GM12891 (cell line): Measurements from ENCODE around the gene RAB3C.

Source experiments
- POLR2A ChIP-seq: IDR thresholded peaks from 2 replicates; pipeline ENCODE4 v1.6.1; 2011; ENCODE audit warnings: low read depth, low read length, control low read depth
- POLR2AphosphoS5 ChIP-seq: IDR thresholded peaks from 2 replicates; pipeline ENCODE4 v1.6.1; 2011; ENCODE audit warnings: low read depth, low read length, control low read depth

GRCh38 chr5:58715997-58716656, 133.3 kb downstream of the RAB3C start:
- TF ChIP-seq POLR2AphosphoS5 (no peak), POLR2A (no peak)
